ENCODE measurements around the gene PIK3R4.

Gene PIK3R4

DNA sequence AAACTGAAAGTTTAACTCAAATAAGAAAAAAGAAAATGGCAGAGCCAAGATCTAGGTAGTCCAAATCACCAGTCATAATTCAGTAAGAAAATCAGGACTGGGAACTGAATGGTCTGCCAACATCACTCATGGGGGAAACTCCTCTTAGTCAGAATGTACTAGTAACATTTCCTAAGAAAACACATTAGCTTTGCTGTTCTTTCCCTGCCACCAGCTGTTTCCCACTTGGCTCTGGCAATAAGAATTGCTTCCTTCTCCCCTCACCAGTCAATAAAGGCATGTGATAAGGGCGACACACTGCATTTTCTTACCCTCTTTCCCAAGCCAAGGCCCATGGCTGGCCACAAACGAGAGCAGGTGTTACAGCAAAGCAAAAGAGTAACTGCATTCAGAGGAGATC, 46.1 kb downstream of the PIK3R4 start:
- TF ChIP-seq, protein P1, sequence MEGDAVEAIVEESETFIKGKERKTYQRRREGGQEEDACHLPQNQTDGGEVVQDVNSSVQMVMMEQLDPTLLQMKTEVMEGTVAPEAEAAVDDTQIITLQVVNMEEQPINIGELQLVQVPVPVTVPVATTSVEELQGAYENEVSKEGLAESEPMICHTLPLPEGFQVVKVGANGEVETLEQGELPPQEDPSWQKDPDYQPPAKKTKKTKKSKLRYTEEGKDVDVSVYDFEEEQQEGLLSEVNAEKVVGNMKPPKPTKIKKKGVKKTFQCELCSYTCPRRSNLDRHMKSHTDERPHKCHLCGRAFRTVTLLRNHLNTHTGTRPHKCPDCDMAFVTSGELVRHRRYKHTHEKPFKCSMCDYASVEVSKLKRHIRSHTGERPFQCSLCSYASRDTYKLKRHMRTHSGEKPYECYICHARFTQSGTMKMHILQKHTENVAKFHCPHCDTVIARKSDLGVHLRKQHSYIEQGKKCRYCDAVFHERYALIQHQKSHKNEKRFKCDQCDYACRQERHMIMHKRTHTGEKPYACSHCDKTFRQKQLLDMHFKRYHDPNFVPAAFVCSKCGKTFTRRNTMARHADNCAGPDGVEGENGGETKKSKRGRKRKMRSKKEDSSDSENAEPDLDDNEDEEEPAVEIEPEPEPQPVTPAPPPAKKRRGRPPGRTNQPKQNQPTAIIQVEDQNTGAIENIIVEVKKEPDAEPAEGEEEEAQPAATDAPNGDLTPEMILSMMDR (IDR thresholded peaks at IDR 0.05; ENCODE audit: low read depth, low read length, missing control alignments), result no peak
- no peak overlapping the region for H3K4me3 ChIP-seq (ENCODE audit: low read depth, low read length)
- peaks cover 7% of the 10 kb centered on the region for H3K36me3 ChIP-seq (replicated peaks)
- no peak for DNase-seq
- H3K27me3 ChIP-seq (replicated peaks), result no peaks in the 10 kb centered on the region
- no peak overlapping the region for H3K27ac ChIP-seq
- in situ Hi-C loops (cut with HindIII; ENCODE audit: low pct_ligation_motif_present, low sequenced_read_pairs), result no loop called here

- peak; percentile 14 for DNase-seq
- Histone ChIP-seq H3K27me3 (replicated peaks) (no peaks in the 10 kb centered on the region), H3K4me3 (ENCODE audit: low read depth, low read length) (no peak overlapping the region), H3K36me3 (replicated peaks) (peaks cover 7% of the 10 kb centered on the region), H3K27ac (no peak overlapping the region)
- in situ Hi-C loops (cut with HindIII; ENCODE audit: low pct_ligation_motif_present, low sequenced_read_pairs), result no loop called here
- TF ChIP-seq, protein P1 (IDR thresholded peaks at IDR 0.05; ENCODE audit: low read depth, low read length, missing control alignments), result peak; percentile 48
These were observed 46.9 kb downstream of the PIK3R4 start for GRCh38 chr3:130699765-130700164.

DNA sequence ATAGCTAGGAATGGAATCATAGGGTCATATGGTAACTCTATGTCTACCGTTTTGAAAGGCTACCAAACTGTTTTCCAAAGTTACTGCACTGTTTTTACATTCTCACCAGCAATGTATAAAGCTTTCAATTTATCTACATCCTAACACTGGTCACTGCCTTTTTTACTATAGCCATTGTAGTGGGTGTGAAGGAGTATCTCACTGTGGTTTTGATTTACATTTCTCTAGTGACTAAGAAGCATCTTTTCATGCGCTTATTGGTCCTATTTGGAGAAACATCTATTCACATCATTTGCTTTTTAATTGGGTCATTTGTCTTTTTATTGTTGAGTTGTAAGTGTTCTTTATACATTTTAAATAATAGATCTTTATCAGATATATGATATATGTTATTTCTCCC, 53.3 kb downstream of the PIK3R4 start:
- TF ChIP-seq, protein P1 (IDR thresholded peaks at IDR 0.05; ENCODE audit: low read depth, low read length, missing control alignments), result no peak

GRCh38 chr3:130692455-130692854, 54.2 kb downstream of the PIK3R4 start:
- H3K27me3 ChIP-seq (replicated peaks), result no peaks in the 10 kb centered on the region
- H3K36me3 ChIP-seq (replicated peaks), result peaks cover 2% of the 10 kb centered on the region
- TF ChIP-seq, protein P1 (IDR thresholded peaks at IDR 0.05; ENCODE audit: low read depth, low read length, missing control alignments), result no peak
- in situ Hi-C loops (cut with HindIII; ENCODE audit: low pct_ligation_motif_present, low sequenced_read_pairs), result no loop called here
- DNase-seq, result no peak
- no peak overlapping the region for H3K4me3 ChIP-seq (ENCODE audit: low read depth, low read length)
- H3K27ac ChIP-seq, result no peak overlapping the region

More for the DNA sequence above, 53.3 kb downstream of the PIK3R4 start:
- Histone ChIP-seq H3K27ac (no peak overlapping the region), H3K36me3 (replicated peaks) (peaks cover 2% of the 10 kb centered on the region), H3K27me3 (replicated peaks) (no peaks in the 10 kb centered on the region), H3K4me3 (ENCODE audit: low read depth, low read length) (no peak overlapping the region)
- in situ Hi-C loops (cut with HindIII; ENCODE audit: low pct_ligation_motif_present, low sequenced_read_pairs), result no loop called here
- no peak for DNase-seq

- TF ChIP-seq, protein P1 (IDR thresholded peaks at IDR 0.05; ENCODE audit: low read depth, low read length, missing control alignments), result no peak
- Histone ChIP-seq H3K4me3 (ENCODE audit: low read depth, low read length) (no peak overlapping the region), H3K36me3 (replicated peaks) (peaks cover 2% of the 10 kb centered on the region), H3K27ac (no peak overlapping the region), H3K27me3 (replicated peaks) (no peaks in the 10 kb centered on the region)
- DNase-seq, result no peak
- in situ Hi-C loops (cut with HindIII; ENCODE audit: low pct_ligation_motif_present, low sequenced_read_pairs), result no loop called here
These were observed 57.7 kb downstream of the PIK3R4 start for GRCh38 chr3:130688697-130689470.
